B cell (primary cell): Measurements from ENCODE around the gene ADAMTSL2. TPM values are rescaled to one million over a fixed set of nuclear protein-coding genes. Genes with fewer than 3 reads are reported as not detected.

Source experiments
- ATAC-seq: fragments of 200-7000 bp; cut with Tn5 transposase; one replicate; pipeline ENCODE4 v1.10.0; 2021; ENCODE audit warnings: low read depth, mild to moderate bottlenecking, moderate number of reproducible peaks, moderate library complexity
- CTCF ChIA-PET: fragments of 350-600 bp; sonication (Branson Sonifier 250); formaldehyde crosslinking; loops from one replicate; lab custom pipeline; 2021; ENCODE audit warnings: antibody characterized with exemption, inconsistent platforms; lab: Charles Lee
- POLR2A ChIA-PET: fragments of 350-600 bp; sonication (Branson Sonifier 250); formaldehyde crosslinking; loops from one replicate; lab custom pipeline; 2021; ENCODE audit warnings: antibody characterized with exemption; lab: Charles Lee
- DNase-seq: peaks from one replicate; pipeline ENCODE4 v3.0.0; 2013
- H2AFZ ChIP-seq: 2 replicates; pipeline ENCODE4 v1.6.1; 2012; ENCODE audit warnings: mild to moderate bottlenecking, low read depth, low read length; ENCODE audit not compliant: insufficient read depth, poor library complexity, severe bottlenecking
- H3K27ac ChIP-seq, 2 donors: 1 replicate in 1 of 2; 2 replicates in 1 of 2; pipeline ENCODE4 v1.5.1; 2012 to 2013; ENCODE audit warnings: low read length in 2 of 2, mild to moderate bottlenecking in 2 of 2, moderate library complexity in 1 of 2
- H3K27me3 ChIP-seq, 4 experiments: fragments of 200-600 bp in 1 of 4; sonication (generic) in 1 of 4; replicated peaks in 1 of 4; 1 replicate in 2 of 4; 2 replicates in 2 of 4; pipeline versions ENCODE4 v1.6.1 to v1.7.0; 2013 to 2016; ENCODE audit warnings: low read length in 3 of 4, mild to moderate bottlenecking in 2 of 4, mixed read lengths in 1 of 4, moderate library complexity in 1 of 4; ENCODE audit not compliant: insufficient read depth in 4 of 4, control insufficient read depth in 3 of 4; ENCODE audit errors: control extremely low read depth in 1 of 4
- H3K36me3 ChIP-seq, 2 experiments: replicated peaks in 1 of 2; 1 replicate in 1 of 2; 2 replicates in 1 of 2; pipeline versions ENCODE4 v1.6.1 to v1.7.1; 2013; ENCODE audit warnings: low read length in 1 of 2; ENCODE audit not compliant: insufficient read depth in 2 of 2, control insufficient read depth in 1 of 2; ENCODE audit errors: control extremely low read depth in 1 of 2, extremely low read depth in 1 of 2
- H3K4me1 ChIP-seq, 2 donors: fragments of 200-600 bp in 1 of 2; sonication (generic) in 1 of 2; 1 replicate in 1 of 2; 2 replicates in 1 of 2; pipeline versions ENCODE4 v1.5.1 to v1.6.1; 2013 to 2017; ENCODE audit warnings: low read length in 2 of 2; ENCODE audit not compliant: control insufficient read depth in 2 of 2, insufficient read depth in 2 of 2
- H3K4me2 ChIP-seq: replicated peaks from 2 replicates; pipeline ENCODE3; 2012; ENCODE audit warnings: mild to moderate bottlenecking, low read depth, low read length; ENCODE audit not compliant: poor library complexity, severe bottlenecking
- H3K4me3 ChIP-seq, 5 experiments: fragments of 200-600 bp in 1 of 5; sonication (generic) in 1 of 5; 1 replicate in 3 of 5; 2 replicates in 2 of 5; pipeline versions ENCODE4 v1.5.1 to v1.7.0; 2011 to 2016; ENCODE audit warnings: low read length in 4 of 5, mild to moderate bottlenecking in 4 of 5, low read depth in 2 of 5, control low read depth in 1 of 5, moderate library complexity in 1 of 5; ENCODE audit not compliant: insufficient read depth in 1 of 5; ENCODE audit errors: control extremely low read depth in 1 of 5, extremely low read depth in 1 of 5
- H3K79me2 ChIP-seq: fragments of 200-600 bp; sonication (generic); one replicate; pipeline ENCODE4 v1.6.0; 2016; ENCODE audit warnings: low read length; ENCODE audit not compliant: control insufficient read depth, insufficient read depth
- H3K9ac ChIP-seq: fragments of 200-600 bp; sonication (generic); 2 replicates; pipeline ENCODE4 v1.6.1; 2017; ENCODE audit warnings: mild to moderate bottlenecking, low read length, moderate library complexity
- H3K9me3 ChIP-seq, 3 donors: one replicate each; pipeline versions ENCODE4 v1.6.1 to v1.7.1; 2013; ENCODE audit warnings: low read length in 2 of 3; ENCODE audit not compliant: control insufficient read depth in 2 of 3, insufficient read depth in 1 of 3; ENCODE audit errors: control extremely low read depth in 1 of 3
- H4K20me1 ChIP-seq: 2 replicates; pipeline ENCODE4 v1.6.0; 2012; ENCODE audit warnings: mild to moderate bottlenecking, low read length; ENCODE audit not compliant: insufficient read depth, control insufficient read depth, poor library complexity, severe bottlenecking
- H3K27ac Mint-ChIP-seq: one replicate; pipeline ENCODE4 v1.8.0; 2021; ENCODE audit warnings: mixed read lengths
- H3K27me3 Mint-ChIP-seq: one replicate; pipeline ENCODE4 v1.8.0; 2021; ENCODE audit warnings: mixed read lengths
- H3K4me1 Mint-ChIP-seq: one replicate; pipeline ENCODE4 v1.8.0; 2021; ENCODE audit warnings: mixed read lengths
- H3K4me3 Mint-ChIP-seq: one replicate; pipeline ENCODE4 v1.8.0; 2021; ENCODE audit warnings: mixed read lengths
- H3K9me3 Mint-ChIP-seq: one replicate; pipeline ENCODE4 v1.8.0; 2022; ENCODE audit warnings: mixed read lengths; ENCODE audit not compliant: insufficient read depth
- EZH2 ChIP-seq: IDR thresholded peaks from 2 replicates; pipeline ENCODE4 v1.6.1; 2012; ENCODE audit warnings: borderline replicate concordance, low read depth, mild to moderate bottlenecking, moderate library complexity, low read length; ENCODE audit not compliant: insufficient read depth, poor library complexity, severe bottlenecking
- WGBS: methylation state at CpG from one replicate; pipeline ENCODE4 v1.1.5; 2013; ENCODE audit warnings: missing lambda C conversion rate; ENCODE audit not compliant: insufficient coverage; 5-methylcytosine and 5-hydroxymethylcytosine counted together
- intact Hi-C: fragments of 100-400 bp; cut with micrococcal nuclease; formaldehyde crosslinking; loops from one replicate; pipeline ENCODE4 v1.10.0; 2022
- polyA plus RNA-seq: library from polyadenylated mRNA; depleted of rRNA; stranded (reverse); fragments of >200 nt; gene quantifications from 2 replicates; pipeline ENCODE4 v1.2.3, GENCODE V29; 2012
- total RNA-seq, 2 donors: library from RNA; stranded (reverse); fragments of 120-200 nt in 1 of 2; gene quantifications; 1 replicate in 1 of 2; 2 replicates in 1 of 2; pipeline versions ENCODE4 v1.2.3 to v1.2.4, GENCODE V29; 2013 to 2022
- TF ChIP-seq, protein P1 (sequence below): fragments of 200-600 bp; IDR thresholded peaks from one replicate; pipeline ENCODE4 v1.8.0; 2022; ENCODE audit warnings: antibody characterized with exemption, mild to moderate bottlenecking

Gene ADAMTSL2
- total and polyA plus RNA-seq, 2 donors (not counting 1 experiment from before 2014, with no cell fraction given): 0.03 TPM; not detected in 1

GRCh38 chr9:133582501-133583045 lies 48.1 kb downstream of the ADAMTSL2 start:
- DNase-seq (no peak), ATAC-seq (no peak)
- Histone ChIP-seq H3K9me3 (peaks cover 0 to 15% (median 0%) of the 10 kb centered on the region in 3 donors), H2AFZ (no peak overlapping the region), H3K4me3 (no peak overlapping the region), H4K20me1 (no peaks in the 10 kb centered on the region), H3K4me1 (peaks cover 35 to 42% of the 10 kb centered on the region in 2 donors), H3K4me2 (no peak overlapping the region), H3K27ac (no peak overlapping the region), H3K79me2 (no peaks in the 10 kb centered on the region), H3K27me3 (peaks cover 0 to 79% (median 26%) of the 10 kb centered on the region in 4 experiments), H3K9ac (no peak overlapping the region), H3K36me3 (no peaks in the 10 kb centered on the region)
- Mint-ChIP-seq H3K4me3 (no peak overlapping the region), H3K27me3 (peaks cover 52% of the 10 kb centered on the region), H3K27ac (no peak overlapping the region), H3K4me1 (peaks cover 33% of the 10 kb centered on the region), H3K9me3 (no peaks in the 10 kb centered on the region)
- intact Hi-C loops: no loop called here
- POLR2A ChIA-PET: no interaction called here
- CTCF ChIA-PET: no interaction called here
- WGBS: 63% methylated on average over 14 of the region's 14 CpGs
- TF ChIP-seq, protein P1, sequence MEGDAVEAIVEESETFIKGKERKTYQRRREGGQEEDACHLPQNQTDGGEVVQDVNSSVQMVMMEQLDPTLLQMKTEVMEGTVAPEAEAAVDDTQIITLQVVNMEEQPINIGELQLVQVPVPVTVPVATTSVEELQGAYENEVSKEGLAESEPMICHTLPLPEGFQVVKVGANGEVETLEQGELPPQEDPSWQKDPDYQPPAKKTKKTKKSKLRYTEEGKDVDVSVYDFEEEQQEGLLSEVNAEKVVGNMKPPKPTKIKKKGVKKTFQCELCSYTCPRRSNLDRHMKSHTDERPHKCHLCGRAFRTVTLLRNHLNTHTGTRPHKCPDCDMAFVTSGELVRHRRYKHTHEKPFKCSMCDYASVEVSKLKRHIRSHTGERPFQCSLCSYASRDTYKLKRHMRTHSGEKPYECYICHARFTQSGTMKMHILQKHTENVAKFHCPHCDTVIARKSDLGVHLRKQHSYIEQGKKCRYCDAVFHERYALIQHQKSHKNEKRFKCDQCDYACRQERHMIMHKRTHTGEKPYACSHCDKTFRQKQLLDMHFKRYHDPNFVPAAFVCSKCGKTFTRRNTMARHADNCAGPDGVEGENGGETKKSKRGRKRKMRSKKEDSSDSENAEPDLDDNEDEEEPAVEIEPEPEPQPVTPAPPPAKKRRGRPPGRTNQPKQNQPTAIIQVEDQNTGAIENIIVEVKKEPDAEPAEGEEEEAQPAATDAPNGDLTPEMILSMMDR: no peak
- no peak for TF ChIP-seq EZH2

- peaks cover 0 to 16% (median 0%) of the 10 kb centered on the region in 3 donors for H3K9me3 ChIP-seq
- peaks cover 0 to 74% (median 26%) of the 10 kb centered on the region in 4 experiments for H3K27me3 ChIP-seq
- no peaks in the 10 kb centered on the region for H4K20me1 ChIP-seq
- no peak overlapping the region for H3K27ac Mint-ChIP-seq
- H3K27ac ChIP-seq: no peak overlapping the region
- H3K79me2 ChIP-seq: no peaks in the 10 kb centered on the region
- no peak overlapping the region for H3K4me2 ChIP-seq
- ChIA-PET CTCF (no interaction called here), POLR2A (no interaction called here)
- TF ChIP-seq EZH2: no peak
- TF ChIP-seq, protein P1: no peak
- peaks cover 48% of the 10 kb centered on the region for H3K27me3 Mint-ChIP-seq
- peaks cover 35 to 42% of the 10 kb centered on the region in 2 donors for H3K4me1 ChIP-seq
- H3K36me3 ChIP-seq: no peaks in the 10 kb centered on the region
- H3K9ac ChIP-seq: no peak overlapping the region
- DNase-seq (no peak), ATAC-seq (no peak)
- no peak overlapping the region for H2AFZ ChIP-seq
- no CpG with 5 or more reads among the region's 3 CpGs for WGBS
- no peaks in the 10 kb centered on the region for H3K9me3 Mint-ChIP-seq
- peaks cover 30% of the 10 kb centered on the region for H3K4me1 Mint-ChIP-seq
- H3K4me3 Mint-ChIP-seq: no peak overlapping the region
- H3K4me3 ChIP-seq: no peak overlapping the region
- intact Hi-C loops: no loop called here
Measured at GRCh38 chr9:133583111-133583510, 48.6 kb downstream of the ADAMTSL2 start.
